ENCODE data around the gene CCDC116. TPM values are rescaled to one million over a fixed set of nuclear protein-coding genes. Genes with fewer than 3 reads are reported as not detected.

CCDC116 gene
- total RNA-seq, 4 donors from 2014 or later: 0.16 to 1.3 (median 0.20) TPM

DNA sequence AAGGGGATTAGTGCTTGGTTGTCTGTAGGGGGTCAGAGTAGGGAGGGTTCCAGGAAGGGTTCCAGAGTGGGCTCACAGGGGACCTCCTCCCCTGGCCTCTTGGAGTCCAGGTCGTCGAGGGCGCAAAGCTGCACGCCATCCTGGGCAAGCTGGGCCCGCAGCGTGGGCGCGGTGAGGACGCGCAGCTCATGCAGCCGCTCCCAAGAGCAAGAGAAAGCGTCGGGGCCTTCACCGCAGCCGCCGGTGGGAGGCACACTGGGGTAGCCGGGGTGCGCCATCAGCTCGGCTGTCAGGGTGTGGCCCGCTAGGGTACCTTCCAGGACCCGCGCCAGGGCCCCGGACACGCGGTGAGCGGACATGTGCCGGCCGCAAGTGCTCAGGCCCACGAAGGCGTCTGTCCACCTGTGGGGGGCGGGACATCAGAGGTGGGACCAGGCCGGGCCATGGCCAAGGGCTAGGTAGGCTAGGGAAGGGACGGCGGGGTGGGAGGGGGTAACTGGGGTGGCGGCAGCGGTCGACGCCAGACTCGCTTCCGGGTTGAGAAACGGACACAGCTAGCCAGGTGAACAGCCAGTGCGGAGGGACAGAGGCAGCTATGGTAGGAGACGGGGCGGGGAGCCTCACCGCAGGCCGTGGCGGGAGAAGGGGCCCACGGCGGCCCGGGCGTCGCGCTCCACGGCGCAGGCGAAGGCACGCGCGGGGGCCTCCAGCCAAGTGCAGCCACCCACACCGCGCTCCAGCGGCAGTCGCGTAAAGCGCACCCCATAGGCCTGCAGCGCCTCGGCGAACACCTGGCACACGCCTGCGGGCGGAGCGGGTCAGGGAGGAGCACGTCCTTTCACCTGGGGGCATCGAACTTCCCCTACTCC, 3.9 kb upstream of the CCDC116 start:
- H3K4me3 ChIP-seq: peak overlapping the region; percentile 41 to 98
- 35% methylated on average over 25 of the region's 74 CpGs; no CpG with 5 or more reads in 1 of the 2 donors for WGBS, 2 donors (ENCODE audit: low coverage in 1 of 2)

DNA sequence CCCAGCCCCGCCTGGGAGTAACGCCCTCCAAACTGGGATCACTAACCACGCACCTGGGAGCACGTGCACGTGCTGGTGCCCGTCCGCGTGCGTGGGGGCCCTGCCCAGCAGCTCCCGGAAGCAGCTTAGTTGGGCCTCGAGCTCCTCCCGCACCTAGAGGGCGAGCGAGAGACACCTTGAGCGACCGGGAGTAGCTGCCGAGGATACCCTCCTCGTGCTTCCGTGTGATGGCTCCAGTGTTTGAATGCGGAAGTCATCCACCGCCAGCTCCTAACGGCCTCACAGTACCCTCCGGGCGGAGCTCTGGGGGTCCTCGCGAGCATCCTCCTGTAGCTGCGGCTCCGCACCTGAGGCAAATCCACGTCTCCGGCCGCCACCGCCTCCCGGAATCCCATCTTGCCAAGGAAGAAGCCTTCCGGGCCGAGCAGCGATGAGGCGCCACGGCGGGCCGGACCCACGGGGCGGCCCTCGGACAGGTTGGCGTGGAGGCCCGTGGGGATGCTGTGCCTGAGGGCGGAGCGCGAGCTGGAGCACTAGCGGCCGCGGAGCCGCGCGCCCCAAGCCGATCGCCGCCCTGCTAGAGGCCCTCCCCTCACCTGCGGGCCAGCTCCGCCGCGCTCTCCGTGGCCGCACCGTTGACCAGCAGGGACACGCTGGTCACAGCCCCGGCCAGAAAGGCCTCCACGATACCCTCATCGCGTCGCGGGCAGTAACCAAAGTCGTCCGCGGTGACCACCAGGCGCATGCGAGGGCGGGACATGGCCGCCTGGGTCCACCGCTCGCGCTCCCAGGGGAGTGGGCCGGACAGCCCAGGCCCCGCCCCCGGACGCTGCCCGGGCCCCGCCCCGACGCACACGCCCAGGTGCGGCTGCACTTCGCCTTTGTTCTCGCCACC, 3.1 kb upstream of the CCDC116 start, which contains the start of gene YDJC:
Gene YDJC (minus strand): TSS at position 768 of the 895 bp plus-strand sequence. CDS start 8 bp downstream, at position 760.
- Histone ChIP-seq H3K36me3 (peaks cover 0 to 5% of the 10 kb centered on the region in 2 donors), H3K4me3 (peak within 1 kb of the TSS; percentile 41 to 98), H3K9me3 (no peaks in the 10 kb centered on the region), H3K27ac (peak within 1 kb of the TSS in 3 of 4 donors; percentile 79 to 87 (median 83)), H3K27me3 (no peaks in the 10 kb centered on the region), H3K4me1 (peaks cover 0 to 36% (median 8%) of the 10 kb centered on the region in 3 donors)
- ATAC-seq: peak; percentile 97
- TF ChIP-seq, protein P1, sequence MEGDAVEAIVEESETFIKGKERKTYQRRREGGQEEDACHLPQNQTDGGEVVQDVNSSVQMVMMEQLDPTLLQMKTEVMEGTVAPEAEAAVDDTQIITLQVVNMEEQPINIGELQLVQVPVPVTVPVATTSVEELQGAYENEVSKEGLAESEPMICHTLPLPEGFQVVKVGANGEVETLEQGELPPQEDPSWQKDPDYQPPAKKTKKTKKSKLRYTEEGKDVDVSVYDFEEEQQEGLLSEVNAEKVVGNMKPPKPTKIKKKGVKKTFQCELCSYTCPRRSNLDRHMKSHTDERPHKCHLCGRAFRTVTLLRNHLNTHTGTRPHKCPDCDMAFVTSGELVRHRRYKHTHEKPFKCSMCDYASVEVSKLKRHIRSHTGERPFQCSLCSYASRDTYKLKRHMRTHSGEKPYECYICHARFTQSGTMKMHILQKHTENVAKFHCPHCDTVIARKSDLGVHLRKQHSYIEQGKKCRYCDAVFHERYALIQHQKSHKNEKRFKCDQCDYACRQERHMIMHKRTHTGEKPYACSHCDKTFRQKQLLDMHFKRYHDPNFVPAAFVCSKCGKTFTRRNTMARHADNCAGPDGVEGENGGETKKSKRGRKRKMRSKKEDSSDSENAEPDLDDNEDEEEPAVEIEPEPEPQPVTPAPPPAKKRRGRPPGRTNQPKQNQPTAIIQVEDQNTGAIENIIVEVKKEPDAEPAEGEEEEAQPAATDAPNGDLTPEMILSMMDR (IDR thresholded peaks at IDR 0.05): peak in 3 of 4 experiments; percentile 40 to 97 (median 80)
- TF ChIP-seq POLR2A (IDR thresholded peaks at IDR 0.05) (peak; percentile 42 to 46), EP300 (IDR thresholded peaks at IDR 0.05) (no peak), POLR2AphosphoS5 (IDR thresholded peaks at IDR 0.05) (peak; percentile 46)
- 4% methylated on average over 4 of the region's 93 CpGs; no CpG with 5 or more reads in 1 of the 2 donors for WGBS, 2 donors (ENCODE audit: low coverage in 1 of 2)

More for the DNA sequence above, 3.9 kb upstream of the CCDC116 start:
- Histone ChIP-seq H3K36me3 (peaks cover 0 to 6% of the 10 kb centered on the region in 2 donors), H3K9me3 (no peaks in the 10 kb centered on the region), H3K27me3 (no peaks in the 10 kb centered on the region), H3K4me1 (peaks cover 0 to 45% (median 12%) of the 10 kb centered on the region in 3 donors), H3K27ac (peak overlapping the region in 3 of 4 donors; percentile 79 to 87 (median 83))
- no peak for TF ChIP-seq EP300 (IDR thresholded peaks at IDR 0.05)
- TF ChIP-seq, protein P1 (IDR thresholded peaks at IDR 0.05): no peak
- no peak for TF ChIP-seq POLR2A (IDR thresholded peaks at IDR 0.05)
- TF ChIP-seq POLR2AphosphoS5 (IDR thresholded peaks at IDR 0.05): no peak
- ATAC-seq: no peak

DNA sequence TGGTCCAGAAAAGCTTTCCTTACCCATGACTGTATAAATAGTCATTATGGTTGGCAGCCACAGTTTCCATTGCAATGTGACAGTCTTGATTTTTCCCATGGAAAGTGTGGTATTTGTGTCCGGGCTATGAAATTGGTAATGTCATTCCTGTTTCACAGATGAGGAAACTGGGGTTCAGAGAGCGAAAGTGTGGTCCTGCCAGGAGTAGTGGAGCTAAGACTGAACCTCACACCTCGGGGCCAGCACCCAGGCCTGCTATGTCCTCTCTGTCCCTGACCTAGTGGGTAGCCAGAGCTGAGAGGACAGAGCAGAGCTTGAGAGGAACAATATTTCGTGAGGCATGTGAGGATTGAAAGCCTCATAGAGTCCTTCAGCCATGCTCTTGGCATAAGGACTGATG, 1.5 kb upstream of the CCDC116 start:
- Histone ChIP-seq H3K27me3 (no peaks in the 10 kb centered on the region), H3K9me3 (no peaks in the 10 kb centered on the region), H3K4me3 (no peak overlapping the region), H3K27ac (no peak overlapping the region), H3K4me1 (peaks cover 0 to 27% (median 8%) of the 10 kb centered on the region in 3 donors), H3K36me3 (peaks cover 0 to 5% of the 10 kb centered on the region in 2 donors)
- WGBS, 2 donors (ENCODE audit: low coverage in 1 of 2): 86% methylated on average over 2 to 3 of the region's 4 CpGs
- ATAC-seq: no peak
- TF ChIP-seq, protein P1 (IDR thresholded peaks at IDR 0.05): no peak
- no peak for TF ChIP-seq POLR2AphosphoS5 (IDR thresholded peaks at IDR 0.05)
- TF ChIP-seq EP300 (IDR thresholded peaks at IDR 0.05): no peak
- no peak for TF ChIP-seq POLR2A (IDR thresholded peaks at IDR 0.05)

DNA sequence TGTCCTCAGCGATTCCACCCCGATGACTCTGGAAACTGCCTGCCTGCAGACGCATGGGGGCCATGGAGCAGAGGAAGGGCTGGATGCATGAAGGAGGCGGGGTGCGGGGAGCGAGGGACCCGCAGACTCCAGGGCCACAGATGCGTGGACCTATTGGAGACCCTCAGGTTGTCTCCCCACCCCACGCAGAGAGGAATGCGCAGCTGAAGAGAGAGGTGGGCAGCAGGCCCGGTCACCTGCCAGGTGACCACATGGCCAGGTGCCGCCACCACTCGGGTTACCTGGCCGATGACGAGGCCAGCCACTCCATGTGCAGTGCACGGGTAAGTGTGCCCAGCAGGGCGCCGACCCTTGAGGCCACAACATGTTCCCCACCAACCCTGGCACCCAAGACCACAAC, 371 bp downstream of the CCDC116 start:
- H3K36me3 ChIP-seq: peaks cover 0 to 5% of the 10 kb centered on the region in 2 donors
- ATAC-seq: no peak
- WGBS, 2 donors (ENCODE audit: low coverage in 1 of 2): 75 to 80% methylated on average over 1 to 4 of the region's 18 CpGs
- peaks cover 0 to 21% (median 8%) of the 10 kb centered on the region in 3 donors for H3K4me1 ChIP-seq
- no peaks in the 10 kb centered on the region for H3K9me3 ChIP-seq
- no peak overlapping the region for H3K27ac ChIP-seq
- TF ChIP-seq EP300 (IDR thresholded peaks at IDR 0.05) (no peak), POLR2AphosphoS5 (IDR thresholded peaks at IDR 0.05) (no peak), POLR2A (IDR thresholded peaks at IDR 0.05) (no peak)
- TF ChIP-seq, protein P1 (IDR thresholded peaks at IDR 0.05): no peak
- no peaks in the 10 kb centered on the region for H3K27me3 ChIP-seq
- no peak overlapping the region for H3K4me3 ChIP-seq
